ENCODE results near the gene RCC2.

The RCC2 gene

GRCh38 chr1:17439250-17440073 lies at the start of gene RCC2:
Gene RCC2 (minus strand): TSS chr1:17439677. CDS start chr1:17438514, 1,163 bp downstream.
- TF ChIP-seq GATA2 (IDR thresholded peaks at IDR 0.05; ENCODE audit: low read depth, low read length) (no peak), GATA3 (IDR thresholded peaks at IDR 0.05; ENCODE audit: low read depth, low read length) (no peak)

DNA sequence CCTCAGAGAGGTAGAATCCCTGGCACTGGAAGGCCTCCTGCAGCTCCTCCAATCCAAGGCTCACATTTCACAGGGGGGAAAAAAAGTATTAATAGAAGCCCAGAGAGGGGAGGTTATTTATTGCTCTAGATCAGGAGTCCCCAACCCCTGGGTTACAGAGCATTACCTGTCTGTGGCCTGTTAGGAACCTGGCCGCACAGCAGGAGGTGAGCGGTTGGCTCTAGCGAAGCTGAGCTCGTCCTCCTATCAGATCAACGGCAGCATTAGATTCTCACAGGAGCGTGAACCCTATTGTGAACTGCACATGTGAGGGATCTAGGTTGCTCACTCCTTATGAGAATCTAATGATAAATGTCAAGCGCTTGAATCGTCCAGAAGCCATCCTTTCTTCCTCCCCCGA lies 46.8 kb upstream of the RCC2 start:
- TF ChIP-seq GATA2 (IDR thresholded peaks at IDR 0.05; ENCODE audit: low read depth, low read length) (no peak), GATA3 (IDR thresholded peaks at IDR 0.05; ENCODE audit: low read depth, low read length) (no peak)

DNA sequence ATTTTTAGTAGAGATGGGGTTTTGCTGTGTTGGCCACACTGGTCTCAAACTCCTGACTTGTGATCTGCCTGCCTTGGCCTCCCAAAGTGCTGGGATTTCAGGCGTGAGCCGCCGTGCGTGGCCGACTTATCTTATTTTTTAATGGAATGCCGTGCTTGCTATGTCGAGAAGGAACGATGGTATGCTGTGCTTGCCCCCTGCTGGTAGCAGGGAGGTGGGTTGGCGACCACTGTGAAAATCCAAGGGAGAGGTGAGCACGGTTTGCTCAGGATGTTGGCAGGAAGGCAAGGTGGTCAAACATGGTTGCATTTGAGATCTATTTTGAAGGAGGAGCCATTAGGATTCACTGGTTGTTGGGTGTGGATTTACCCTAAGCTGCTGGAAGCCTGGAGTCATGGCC lies 45.8 kb upstream of the RCC2 start:
- TF ChIP-seq GATA2 (IDR thresholded peaks at IDR 0.05; ENCODE audit: low read depth, low read length) (no peak), GATA3 (IDR thresholded peaks at IDR 0.05; ENCODE audit: low read depth, low read length) (no peak)

GRCh38 chr1:17480846-17481245 lies 41.4 kb upstream of the RCC2 start:
- TF ChIP-seq GATA3 (IDR thresholded peaks at IDR 0.05; ENCODE audit: low read depth, low read length) (no peak), GATA2 (IDR thresholded peaks at IDR 0.05; ENCODE audit: low read depth, low read length) (no peak)

DNA sequence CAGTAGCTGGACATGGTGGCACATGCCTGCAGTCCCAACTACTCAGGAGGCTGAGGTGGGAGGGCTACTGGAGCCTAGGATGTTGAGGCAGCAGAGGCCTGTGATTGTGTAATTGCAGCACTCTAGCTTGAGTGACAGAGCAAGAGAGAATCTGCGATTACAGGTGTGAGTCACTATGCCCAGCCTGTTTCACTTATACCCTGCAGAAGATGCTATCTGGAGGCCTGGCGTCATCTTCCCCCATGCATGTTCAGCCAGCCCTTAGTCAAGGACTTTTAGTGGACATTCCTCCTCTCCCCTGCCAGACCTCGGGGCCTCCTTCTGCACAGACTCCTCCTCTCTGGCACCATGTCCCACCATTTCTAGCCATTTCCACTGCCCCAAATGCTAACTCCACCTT lies 36.3 kb upstream of the RCC2 start:
- peak; percentile 69 for TF ChIP-seq GATA2 (IDR thresholded peaks at IDR 0.05; ENCODE audit: low read depth, low read length)
- TF ChIP-seq GATA3 (IDR thresholded peaks at IDR 0.05; ENCODE audit: low read depth, low read length): no peak

DNA sequence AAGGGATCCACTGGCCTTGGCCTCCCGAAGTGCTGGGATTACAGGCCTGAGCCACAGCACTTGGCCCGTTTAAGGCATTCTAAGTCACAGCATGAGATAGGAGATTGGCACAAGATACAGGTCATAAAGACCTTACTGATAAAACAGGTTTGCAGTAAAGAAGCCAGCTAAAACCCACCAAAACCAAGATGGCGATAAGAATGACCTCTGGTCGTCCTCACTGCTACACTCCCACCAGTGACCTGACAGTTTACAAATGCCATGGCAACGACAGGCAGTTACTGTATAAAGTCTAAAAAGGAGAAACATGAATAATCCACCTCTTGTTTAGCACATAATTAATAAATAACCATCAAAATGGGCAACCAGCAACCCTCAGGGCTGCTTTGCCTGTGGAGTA lies 33.3 kb upstream of the RCC2 start:
- TF ChIP-seq GATA3 (IDR thresholded peaks at IDR 0.05; ENCODE audit: low read depth, low read length) (no peak), GATA2 (IDR thresholded peaks at IDR 0.05; ENCODE audit: low read depth, low read length) (no peak)

DNA sequence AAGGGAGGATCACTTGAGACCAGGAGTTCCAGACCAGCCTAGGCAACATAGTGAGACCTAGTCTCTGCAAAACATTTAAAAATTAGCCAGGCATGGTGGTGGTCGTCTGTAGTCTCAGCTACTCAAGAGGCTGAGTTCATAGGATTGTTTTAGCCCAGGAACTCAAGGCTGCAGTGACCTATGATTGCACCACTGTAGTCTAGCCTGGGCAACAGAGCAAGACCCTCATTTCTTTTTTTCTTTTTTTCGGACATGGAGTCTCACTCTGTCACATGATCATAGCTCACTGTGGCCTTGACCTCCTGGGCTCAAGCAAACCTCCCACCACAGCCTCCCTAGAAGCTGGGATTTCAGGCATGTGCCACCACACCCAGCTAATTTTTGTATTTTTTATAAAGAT lies 31.9 kb upstream of the RCC2 start:
- TF ChIP-seq GATA2 (IDR thresholded peaks at IDR 0.05; ENCODE audit: low read depth, low read length): no peak
- no peak for TF ChIP-seq GATA3 (IDR thresholded peaks at IDR 0.05; ENCODE audit: low read depth, low read length)

DNA sequence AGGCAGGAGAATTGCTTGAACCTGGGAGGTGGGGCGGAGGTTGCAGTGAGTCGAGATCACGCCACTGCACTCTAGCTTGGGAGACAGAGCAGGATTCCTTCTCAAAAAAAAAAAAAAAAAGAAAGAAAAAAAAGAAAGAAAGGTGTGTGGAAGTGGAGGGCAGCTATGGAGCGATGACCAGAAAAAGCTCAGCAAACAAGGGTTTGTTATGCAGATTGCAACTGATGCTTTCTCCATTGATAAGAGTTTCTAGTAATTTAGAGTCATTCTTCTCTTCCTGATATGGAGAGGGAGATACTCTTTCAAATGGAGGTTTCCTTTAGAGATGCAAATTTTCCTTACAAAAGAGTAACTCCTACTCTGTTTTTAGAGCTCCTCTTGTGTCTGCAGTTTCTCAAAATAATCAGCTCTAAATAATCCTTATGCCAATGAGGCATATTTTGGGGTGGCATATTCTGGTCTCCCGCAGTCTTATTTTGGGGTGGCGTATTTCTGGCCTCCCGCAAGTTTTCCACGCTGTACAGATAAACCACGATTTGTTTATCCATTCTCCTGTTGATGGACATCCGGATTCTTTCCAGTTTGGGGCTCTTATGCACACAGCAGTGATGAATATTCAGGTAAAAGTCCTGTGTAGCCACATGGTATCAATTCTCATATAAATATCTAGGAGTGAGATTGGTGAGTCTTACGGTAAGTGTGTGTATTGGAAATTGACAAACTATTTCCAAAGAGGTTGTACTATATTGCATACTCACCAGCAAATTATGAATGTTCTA lies 30.7 kb upstream of the RCC2 start:
- TF ChIP-seq GATA2 (IDR thresholded peaks at IDR 0.05; ENCODE audit: low read depth, low read length) (no peak), GATA3 (IDR thresholded peaks at IDR 0.05; ENCODE audit: low read depth, low read length) (no peak)

GRCh38 chr1:17466359-17466758 lies 26.9 kb upstream of the RCC2 start:
- TF ChIP-seq GATA3 (IDR thresholded peaks at IDR 0.05; ENCODE audit: low read depth, low read length) (no peak), GATA2 (IDR thresholded peaks at IDR 0.05; ENCODE audit: low read depth, low read length) (no peak)

DNA sequence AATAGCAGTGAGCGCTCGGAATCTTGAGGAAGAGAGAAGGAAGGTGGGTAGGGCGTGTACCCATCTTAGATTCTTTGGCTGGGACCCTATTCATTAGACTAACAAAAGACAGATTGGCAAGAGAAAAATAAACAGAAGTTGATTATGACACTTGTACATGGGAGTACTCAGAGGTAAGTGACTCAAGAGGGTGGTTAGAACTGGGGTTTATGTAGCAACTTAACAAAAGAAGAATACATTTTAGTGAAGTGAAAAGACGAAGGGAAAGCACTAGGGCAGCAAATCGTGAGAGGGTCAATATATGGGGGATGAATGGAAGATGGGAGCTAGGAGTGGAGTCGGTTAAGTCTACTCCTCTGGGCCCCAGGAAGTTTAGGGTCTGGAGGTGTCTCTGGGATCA lies 25.8 kb upstream of the RCC2 start:
- no peak for TF ChIP-seq GATA2 (IDR thresholded peaks at IDR 0.05; ENCODE audit: low read depth, low read length)

DNA sequence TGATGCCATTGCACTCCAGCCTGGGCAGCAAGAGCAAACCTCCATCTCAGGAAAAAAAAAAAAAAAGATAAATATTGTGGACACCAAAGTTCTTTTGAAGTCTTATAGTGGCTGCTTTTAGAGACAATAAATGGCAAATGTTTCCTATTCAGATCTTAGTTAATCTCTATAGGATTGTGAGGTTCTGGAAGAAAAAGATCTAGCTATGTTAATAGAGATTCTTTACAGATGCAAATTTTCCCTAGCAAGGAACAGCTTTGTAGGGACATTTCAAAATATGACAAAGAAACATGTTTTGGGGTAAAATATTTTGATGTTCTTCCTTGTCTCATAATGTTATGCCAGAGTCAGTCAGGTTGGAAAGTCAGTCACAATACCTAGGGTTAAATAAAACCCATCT lies 24.5 kb upstream of the RCC2 start:
- TF ChIP-seq GATA2 (IDR thresholded peaks at IDR 0.05; ENCODE audit: low read depth, low read length) (no peak), GATA3 (IDR thresholded peaks at IDR 0.05; ENCODE audit: low read depth, low read length) (no peak)

DNA sequence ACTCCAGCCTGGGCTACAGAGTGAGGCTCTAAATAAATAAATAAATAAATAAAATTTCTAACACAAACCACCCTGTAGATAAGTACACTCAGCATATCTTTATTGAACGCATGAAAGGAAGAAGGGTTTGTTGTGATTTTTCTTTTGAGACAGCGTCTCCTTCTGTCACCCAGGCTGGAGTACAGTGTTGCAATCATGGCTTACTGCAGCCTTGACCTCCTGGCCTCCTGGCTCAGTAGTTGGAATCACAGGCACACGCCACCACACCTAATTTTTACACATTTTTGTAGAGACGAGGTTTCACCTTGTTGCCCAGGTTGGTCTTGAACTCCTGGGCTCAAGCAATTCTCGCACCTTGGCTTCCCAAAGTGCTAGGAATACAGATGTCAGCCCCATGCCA lies 23.2 kb upstream of the RCC2 start:
- TF ChIP-seq GATA2 (IDR thresholded peaks at IDR 0.05; ENCODE audit: low read depth, low read length) (no peak), GATA3 (IDR thresholded peaks at IDR 0.05; ENCODE audit: low read depth, low read length) (no peak)

- TF ChIP-seq GATA2 (IDR thresholded peaks at IDR 0.05; ENCODE audit: low read depth, low read length) (no peak), GATA3 (IDR thresholded peaks at IDR 0.05; ENCODE audit: low read depth, low read length) (no peak)
Measured at GRCh38 chr1:17460219-17460618, 20.7 kb upstream of the RCC2 start.

DNA sequence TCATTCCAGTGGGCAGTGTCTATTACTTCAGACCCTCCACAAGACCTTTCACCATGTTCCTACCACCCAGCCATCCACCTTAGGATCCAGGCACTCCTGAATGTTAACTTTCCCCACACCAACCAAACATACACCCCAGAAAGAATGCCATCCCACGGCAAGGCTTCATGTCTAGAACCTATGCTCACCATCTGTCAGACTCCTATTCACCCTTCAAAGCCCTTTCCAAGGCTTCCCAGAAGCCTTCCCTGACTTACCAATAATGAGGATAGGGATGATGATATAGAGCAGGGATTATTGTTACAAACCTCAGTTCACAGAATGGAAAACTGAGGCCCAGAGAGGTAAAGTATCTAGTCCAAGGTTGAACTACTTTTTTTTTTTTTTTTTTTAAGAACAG lies 19.3 kb upstream of the RCC2 start:
- TF ChIP-seq GATA2 (IDR thresholded peaks at IDR 0.05; ENCODE audit: low read depth, low read length): no peak
- TF ChIP-seq GATA3 (IDR thresholded peaks at IDR 0.05; ENCODE audit: low read depth, low read length): no peak

- no peak for TF ChIP-seq GATA3 (IDR thresholded peaks at IDR 0.05; ENCODE audit: low read depth, low read length)
- TF ChIP-seq GATA2 (IDR thresholded peaks at IDR 0.05; ENCODE audit: low read depth, low read length): no peak
Measured at GRCh38 chr1:17452686-17453085, 13.2 kb upstream of the RCC2 start.
